ENCODE results near the gene VWA7.

DNA sequence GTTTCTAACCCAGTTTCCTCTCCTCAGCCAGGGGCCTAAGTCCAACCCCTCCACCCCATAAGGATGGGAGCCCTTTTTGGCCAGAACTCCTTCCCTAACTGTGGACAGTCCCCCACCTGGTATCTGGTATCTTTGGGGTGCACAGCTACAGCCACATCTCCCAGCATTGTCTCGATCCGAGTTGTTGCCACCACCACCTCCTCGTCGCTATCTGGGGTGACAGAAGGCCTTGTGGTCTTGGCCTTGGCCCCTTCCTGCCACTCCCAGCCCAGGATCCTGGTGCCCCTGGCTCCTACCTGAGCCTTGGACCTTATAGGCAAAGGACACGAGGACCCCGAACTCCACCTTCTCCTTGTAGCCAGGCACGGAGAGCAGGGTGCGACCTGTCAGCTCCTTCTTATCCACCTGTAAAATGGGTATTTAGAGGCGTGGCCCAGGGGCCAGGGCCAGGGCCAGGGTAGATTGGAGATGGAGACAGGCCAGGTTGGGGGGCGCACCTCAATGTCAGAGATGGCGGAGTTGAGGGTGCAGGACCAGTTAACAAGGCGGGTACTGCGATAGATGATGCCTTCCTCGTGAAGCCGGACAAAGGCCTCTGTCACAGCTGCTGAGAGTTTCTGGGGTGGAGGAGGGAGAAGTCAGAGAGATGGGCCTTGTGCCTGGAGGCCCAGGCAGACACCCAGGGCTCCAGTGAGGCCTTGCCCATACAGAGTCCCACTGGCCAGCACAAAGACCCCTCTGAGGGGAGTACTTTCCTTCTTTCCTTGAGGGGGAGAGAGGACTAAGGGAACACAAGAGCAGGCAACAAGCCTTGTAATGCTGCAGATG, 7.2 kb upstream of the VWA7 start:
- TF ChIP-seq, protein P1, sequence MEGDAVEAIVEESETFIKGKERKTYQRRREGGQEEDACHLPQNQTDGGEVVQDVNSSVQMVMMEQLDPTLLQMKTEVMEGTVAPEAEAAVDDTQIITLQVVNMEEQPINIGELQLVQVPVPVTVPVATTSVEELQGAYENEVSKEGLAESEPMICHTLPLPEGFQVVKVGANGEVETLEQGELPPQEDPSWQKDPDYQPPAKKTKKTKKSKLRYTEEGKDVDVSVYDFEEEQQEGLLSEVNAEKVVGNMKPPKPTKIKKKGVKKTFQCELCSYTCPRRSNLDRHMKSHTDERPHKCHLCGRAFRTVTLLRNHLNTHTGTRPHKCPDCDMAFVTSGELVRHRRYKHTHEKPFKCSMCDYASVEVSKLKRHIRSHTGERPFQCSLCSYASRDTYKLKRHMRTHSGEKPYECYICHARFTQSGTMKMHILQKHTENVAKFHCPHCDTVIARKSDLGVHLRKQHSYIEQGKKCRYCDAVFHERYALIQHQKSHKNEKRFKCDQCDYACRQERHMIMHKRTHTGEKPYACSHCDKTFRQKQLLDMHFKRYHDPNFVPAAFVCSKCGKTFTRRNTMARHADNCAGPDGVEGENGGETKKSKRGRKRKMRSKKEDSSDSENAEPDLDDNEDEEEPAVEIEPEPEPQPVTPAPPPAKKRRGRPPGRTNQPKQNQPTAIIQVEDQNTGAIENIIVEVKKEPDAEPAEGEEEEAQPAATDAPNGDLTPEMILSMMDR (IDR thresholded peaks at IDR 0.05): no peak
- TF ChIP-seq EHMT2 (IDR thresholded peaks at IDR 0.05; ENCODE audit: low read depth) (no peak), POLR2A (IDR thresholded peaks at IDR 0.05; ENCODE audit: low read length) (no peak), ZFP36 (IDR thresholded peaks at IDR 0.05; ENCODE audit: borderline replicate concordance, partially characterized antibody) (no peak), RFX5 (IDR thresholded peaks at IDR 0.05) (no peak), EP300 (IDR thresholded peaks at IDR 0.05) (no peak), ESRRA (IDR thresholded peaks at IDR 0.05; ENCODE audit: borderline replicate concordance, low read length) (no peak), KDM1A (IDR thresholded peaks at IDR 0.05; ENCODE audit: low read depth) (no peak), NPAS2 (CRISPR knock-in tag; IDR thresholded peaks at IDR 0.05; ENCODE audit: borderline replicate concordance) (no peak)
- TF ChIP-seq, protein P2, sequence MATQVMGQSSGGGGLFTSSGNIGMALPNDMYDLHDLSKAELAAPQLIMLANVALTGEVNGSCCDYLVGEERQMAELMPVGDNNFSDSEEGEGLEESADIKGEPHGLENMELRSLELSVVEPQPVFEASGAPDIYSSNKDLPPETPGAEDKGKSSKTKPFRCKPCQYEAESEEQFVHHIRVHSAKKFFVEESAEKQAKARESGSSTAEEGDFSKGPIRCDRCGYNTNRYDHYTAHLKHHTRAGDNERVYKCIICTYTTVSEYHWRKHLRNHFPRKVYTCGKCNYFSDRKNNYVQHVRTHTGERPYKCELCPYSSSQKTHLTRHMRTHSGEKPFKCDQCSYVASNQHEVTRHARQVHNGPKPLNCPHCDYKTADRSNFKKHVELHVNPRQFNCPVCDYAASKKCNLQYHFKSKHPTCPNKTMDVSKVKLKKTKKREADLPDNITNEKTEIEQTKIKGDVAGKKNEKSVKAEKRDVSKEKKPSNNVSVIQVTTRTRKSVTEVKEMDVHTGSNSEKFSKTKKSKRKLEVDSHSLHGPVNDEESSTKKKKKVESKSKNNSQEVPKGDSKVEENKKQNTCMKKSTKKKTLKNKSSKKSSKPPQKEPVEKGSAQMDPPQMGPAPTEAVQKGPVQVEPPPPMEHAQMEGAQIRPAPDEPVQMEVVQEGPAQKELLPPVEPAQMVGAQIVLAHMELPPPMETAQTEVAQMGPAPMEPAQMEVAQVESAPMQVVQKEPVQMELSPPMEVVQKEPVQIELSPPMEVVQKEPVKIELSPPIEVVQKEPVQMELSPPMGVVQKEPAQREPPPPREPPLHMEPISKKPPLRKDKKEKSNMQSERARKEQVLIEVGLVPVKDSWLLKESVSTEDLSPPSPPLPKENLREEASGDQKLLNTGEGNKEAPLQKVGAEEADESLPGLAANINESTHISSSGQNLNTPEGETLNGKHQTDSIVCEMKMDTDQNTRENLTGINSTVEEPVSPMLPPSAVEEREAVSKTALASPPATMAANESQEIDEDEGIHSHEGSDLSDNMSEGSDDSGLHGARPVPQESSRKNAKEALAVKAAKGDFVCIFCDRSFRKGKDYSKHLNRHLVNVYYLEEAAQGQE (IDR thresholded peaks at IDR 0.05): no peak
- TF ChIP-seq, protein P3, sequence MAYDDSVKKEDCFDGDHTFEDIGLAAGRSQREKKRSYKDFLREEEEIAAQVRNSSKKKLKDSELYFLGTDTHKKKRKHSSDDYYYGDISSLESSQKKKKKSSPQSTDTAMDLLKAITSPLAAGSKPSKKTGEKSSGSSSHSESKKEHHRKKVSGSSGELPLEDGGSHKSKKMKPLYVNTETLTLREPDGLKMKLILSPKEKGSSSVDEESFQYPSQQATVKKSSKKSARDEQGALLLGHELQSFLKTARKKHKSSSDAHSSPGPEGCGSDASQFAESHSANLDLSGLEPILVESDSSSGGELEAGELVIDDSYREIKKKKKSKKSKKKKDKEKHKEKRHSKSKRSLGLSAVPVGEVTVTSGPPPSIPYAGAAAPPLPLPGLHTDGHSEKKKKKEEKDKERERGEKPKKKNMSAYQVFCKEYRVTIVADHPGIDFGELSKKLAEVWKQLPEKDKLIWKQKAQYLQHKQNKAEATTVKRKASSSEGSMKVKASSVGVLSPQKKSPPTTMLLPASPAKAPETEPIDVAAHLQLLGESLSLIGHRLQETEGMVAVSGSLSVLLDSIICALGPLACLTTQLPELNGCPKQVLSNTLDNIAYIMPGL (CRISPR knock-in tag; IDR thresholded peaks at IDR 0.05; ENCODE audit: borderline replicate concordance): no peak
- TF ChIP-seq, protein P4, sequence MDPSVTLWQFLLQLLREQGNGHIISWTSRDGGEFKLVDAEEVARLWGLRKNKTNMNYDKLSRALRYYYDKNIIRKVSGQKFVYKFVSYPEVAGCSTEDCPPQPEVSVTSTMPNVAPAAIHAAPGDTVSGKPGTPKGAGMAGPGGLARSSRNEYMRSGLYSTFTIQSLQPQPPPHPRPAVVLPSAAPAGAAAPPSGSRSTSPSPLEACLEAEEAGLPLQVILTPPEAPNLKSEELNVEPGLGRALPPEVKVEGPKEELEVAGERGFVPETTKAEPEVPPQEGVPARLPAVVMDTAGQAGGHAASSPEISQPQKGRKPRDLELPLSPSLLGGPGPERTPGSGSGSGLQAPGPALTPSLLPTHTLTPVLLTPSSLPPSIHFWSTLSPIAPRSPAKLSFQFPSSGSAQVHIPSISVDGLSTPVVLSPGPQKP (IDR thresholded peaks at IDR 0.05; ENCODE audit: low read depth, low read length): no peak
